HEK293T (cell line): ENCODE data around the gene LETMD1.

Experiments
- CTCF ChIA-PET: fragments of 350-600 bp; formaldehyde crosslinking; extraction: SDS; loops from one replicate; lab custom pipeline; 2021; ENCODE audit warnings: antibody characterized with exemption, inconsistent platforms; lab: Yijun Ruan, JAX
- POLR2A ChIA-PET: fragments of 350-600 bp; formaldehyde crosslinking; extraction: SDS; loops from one replicate; lab custom pipeline; 2020; ENCODE audit warnings: antibody characterized with exemption, inconsistent platforms; lab: Yijun Ruan, JAX
- DNase-seq: peaks from one replicate; pipeline ENCODE4 v3.0.0; 2012; ENCODE audit warnings: mixed read lengths; ENCODE audit errors: extremely low spot score
- ARNT ChIP-seq: fragments of 450-650 bp; IDR thresholded peaks from 2 replicates; pipeline ENCODE4 v1.6.1; 2017; ENCODE audit warnings: mild to moderate bottlenecking
- BHLHE40 ChIP-seq: fragments of 450-650 bp; IDR thresholded peaks from 2 replicates; pipeline ENCODE4 v1.6.1; 2016; ENCODE audit warnings: mild to moderate bottlenecking, moderate library complexity, borderline replicate concordance
- CTBP1 ChIP-seq: fragments of 450-650 bp; IDR thresholded peaks from 2 replicates; pipeline ENCODE4 v1.6.1; 2016; ENCODE audit warnings: borderline replicate concordance
- ELF4 ChIP-seq: fragments of 450-650 bp; IDR thresholded peaks from 2 replicates; pipeline ENCODE4 v1.6.1; 2017; ENCODE audit warnings: antibody characterized with exemption
- FOXA1 ChIP-seq: fragments of 450-650 bp; IDR thresholded peaks from 2 replicates; pipeline ENCODE4 v1.6.1; 2016; ENCODE audit warnings: mild to moderate bottlenecking
- FOXK2 ChIP-seq: fragments of 450-650 bp; IDR thresholded peaks from 2 replicates; pipeline ENCODE4 v1.6.1; 2016; ENCODE audit warnings: mild to moderate bottlenecking
- FOXM1 ChIP-seq: fragments of 450-650 bp; IDR thresholded peaks from 2 replicates; pipeline ENCODE4 v1.6.1; 2017; ENCODE audit warnings: mild to moderate bottlenecking, borderline replicate concordance
- HDGF ChIP-seq: fragments of 450-650 bp; IDR thresholded peaks from 2 replicates; pipeline ENCODE4 v1.6.1; 2017; ENCODE audit warnings: antibody characterized with exemption, borderline replicate concordance
- L3MBTL2 ChIP-seq: fragments of 450-650 bp; conservative IDR thresholded peaks from 2 replicates; pipeline ENCODE4 v1.6.1; 2016; ENCODE audit warnings: mild to moderate bottlenecking
- LEF1 ChIP-seq: fragments of 450-650 bp; IDR thresholded peaks from 2 replicates; pipeline ENCODE4 v1.6.1; 2017; ENCODE audit warnings: mild to moderate bottlenecking, borderline replicate concordance
- NFRKB ChIP-seq: fragments of 450-650 bp; IDR thresholded peaks from 2 replicates; pipeline ENCODE4 v1.6.1; 2016; ENCODE audit warnings: mild to moderate bottlenecking, moderate library complexity
- SP1 ChIP-seq: fragments of 450-650 bp; IDR thresholded peaks from 2 replicates; pipeline ENCODE4 v1.6.1; 2017
- SUZ12 ChIP-seq: fragments of 450-650 bp; IDR thresholded peaks from 2 replicates; pipeline ENCODE4 v1.6.1; 2016; ENCODE audit warnings: mild to moderate bottlenecking
- TARDBP ChIP-seq: fragments of 450-650 bp; IDR thresholded peaks from 2 replicates; pipeline ENCODE4 v1.6.1; 2016
- ZNF384 ChIP-seq: fragments of 450-650 bp; IDR thresholded peaks from 2 replicates; pipeline ENCODE4 v1.6.1; 2016
- TF ChIP-seq, protein P1 (sequence below): fragments of 450-650 bp; IDR thresholded peaks from 2 replicates; pipeline ENCODE4 v1.6.1; 2016

Gene LETMD1

GRCh38 chr12:51005030-51005429 lies 43.1 kb upstream of the LETMD1 start:
- CTCF ChIA-PET = no interaction called here
- TF ChIP-seq ARNT = no peak
- TF ChIP-seq ZNF384 = no peak
- no peak for TF ChIP-seq HDGF
- TF ChIP-seq FOXM1 = no peak
- no peak for DNase-seq
- POLR2A ChIA-PET = no interaction called here

GRCh38 chr12:51005671-51006070 lies 42.5 kb upstream of the LETMD1 start:
- TF ChIP-seq FOXA1 (no peak), CTBP1 (no peak), FOXK2 (no peak), L3MBTL2 (no peak), LEF1 (no peak), ELF4 (no peak), SP1 (no peak), TARDBP (no peak), ARNT (no peak), BHLHE40 (no peak), NFRKB (no peak), SUZ12 (no peak), ZNF384 (no peak), FOXM1 (no peak), HDGF (no peak)
- TF ChIP-seq, protein P1, sequence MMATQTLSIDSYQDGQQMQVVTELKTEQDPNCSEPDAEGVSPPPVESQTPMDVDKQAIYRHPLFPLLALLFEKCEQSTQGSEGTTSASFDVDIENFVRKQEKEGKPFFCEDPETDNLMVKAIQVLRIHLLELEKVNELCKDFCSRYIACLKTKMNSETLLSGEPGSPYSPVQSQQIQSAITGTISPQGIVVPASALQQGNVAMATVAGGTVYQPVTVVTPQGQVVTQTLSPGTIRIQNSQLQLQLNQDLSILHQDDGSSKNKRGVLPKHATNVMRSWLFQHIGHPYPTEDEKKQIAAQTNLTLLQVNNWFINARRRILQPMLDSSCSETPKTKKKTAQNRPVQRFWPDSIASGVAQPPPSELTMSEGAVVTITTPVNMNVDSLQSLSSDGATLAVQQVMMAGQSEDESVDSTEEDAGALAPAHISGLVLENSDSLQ = no peak
- POLR2A ChIA-PET = no interaction called here
- no peak for DNase-seq
- CTCF ChIA-PET = no interaction called here

- CTCF ChIA-PET = no interaction called here
- DNase-seq = no peak
- TF ChIP-seq, protein P1 = no peak
- TF ChIP-seq ZNF384 (no peak), HDGF (no peak), FOXA1 (no peak), SP1 (no peak), LEF1 (no peak), SUZ12 (no peak), NFRKB (no peak), FOXM1 (no peak), ARNT (no peak), BHLHE40 (no peak), CTBP1 (no peak)
- POLR2A ChIA-PET = no interaction called here
Observed at GRCh38 chr12:51008329-51009055, 39.6 kb upstream of the LETMD1 start.

DNA sequence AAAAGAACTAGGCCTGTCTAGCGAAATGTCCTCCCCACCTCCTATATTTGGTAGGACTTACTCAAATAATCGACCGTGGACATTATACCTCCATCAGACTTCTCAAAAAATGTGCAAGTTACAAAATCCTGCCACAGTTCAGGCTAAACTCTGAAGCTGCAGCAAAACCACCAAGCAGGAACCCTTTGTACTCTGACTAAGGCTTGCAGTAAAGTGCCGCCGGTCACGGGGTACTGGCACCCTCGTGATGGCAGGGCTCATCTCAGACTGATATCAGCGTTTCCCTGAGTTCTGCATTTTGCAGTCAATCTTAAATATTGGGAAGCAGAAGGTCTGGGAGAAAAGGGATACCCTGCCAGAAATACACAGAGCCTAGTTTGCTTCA lies 39.1 kb upstream of the LETMD1 start:
- DNase-seq = no peak
- ChIA-PET CTCF (no interaction called here), POLR2A (interaction anchor here (1.0 kb wide), 2 partner anchors 18 to 244 kb away, joined by 3 to 4 read pairs; partner anchors contain the start of genes ATF1 and SLC11A2)
- no peak for TF ChIP-seq CTBP1
- TF ChIP-seq NFRKB = no peak
- no peak for TF ChIP-seq SP1
- no peak for TF ChIP-seq HDGF
- no peak for TF ChIP-seq TARDBP
- TF ChIP-seq ARNT = no peak
- no peak for TF ChIP-seq SUZ12
- TF ChIP-seq LEF1 = no peak
- no peak for TF ChIP-seq FOXM1
- TF ChIP-seq, protein P1 = no peak
- no peak for TF ChIP-seq L3MBTL2
- TF ChIP-seq FOXK2 = no peak

- ChIA-PET CTCF (no interaction called here), POLR2A (interaction anchor here (1.0 kb wide), 1 partner anchor 14 kb away, joined by 4 read pairs; the partner anchor contains the start of gene SLC11A2)
- TF ChIP-seq, protein P1 = no peak
- no peak for TF ChIP-seq ARNT
- TF ChIP-seq ZNF384 = no peak
- TF ChIP-seq HDGF = no peak
- no peak for TF ChIP-seq NFRKB
- no peak for TF ChIP-seq FOXA1
- no peak for TF ChIP-seq FOXK2
- no peak for TF ChIP-seq ELF4
- no peak for TF ChIP-seq BHLHE40
- no peak for TF ChIP-seq LEF1
- TF ChIP-seq FOXM1 = no peak
- TF ChIP-seq SP1 = no peak
- no peak for TF ChIP-seq L3MBTL2
- TF ChIP-seq CTBP1 = no peak
- TF ChIP-seq SUZ12 = no peak
- no peak for TF ChIP-seq TARDBP
- DNase-seq = no peak
Observed at GRCh38 chr12:51011955-51012354, 36.2 kb upstream of the LETMD1 start.
